GM23248 (cell line): ENCODE results near the gene CTDNEP1. TPM values are rescaled to one million over a fixed set of nuclear protein-coding genes. Genes with fewer than 3 reads are reported as not detected.
A peak's percentile ranks its signal among the peaks of the same experiment; 100 is the strongest.

Experiments
- DNase-seq: peaks from one replicate; pipeline ENCODE4 v3.0.0-alpha.2; 2015
- H2AFZ ChIP-seq: fragments of 200-600 bp; sonication (generic); 2 replicates; pipeline ENCODE4 v1.6.1; 2016; ENCODE audit warnings: antibody characterized with exemption
- H3F3A ChIP-seq: fragments of 200-600 bp; sonication (generic); 2 replicates; pipeline ENCODE4 v1.6.1; 2016; ENCODE audit warnings: mild to moderate bottlenecking, antibody characterized with exemption, mixed run types; ENCODE audit not compliant: insufficient read depth
- H3K27ac ChIP-seq: fragments of 200-600 bp; sonication (generic); 2 replicates; pipeline ENCODE4 v1.5.1; 2016; ENCODE audit warnings: mild to moderate bottlenecking
- H3K27me3 ChIP-seq: fragments of 200-600 bp; sonication (generic); replicated peaks from 2 replicates; pipeline ENCODE4 v1.6.1; 2016; ENCODE audit warnings: mild to moderate bottlenecking; ENCODE audit not compliant: insufficient read depth
- H3K36me3 ChIP-seq: fragments of 200-600 bp; sonication (generic); 2 replicates; pipeline ENCODE4 v1.6.1; 2016; ENCODE audit warnings: low read depth, mild to moderate bottlenecking
- H3K4me1 ChIP-seq: fragments of 200-600 bp; sonication (generic); 2 replicates; pipeline ENCODE4 v1.6.1; 2016; ENCODE audit warnings: mild to moderate bottlenecking; ENCODE audit not compliant: insufficient read depth
- H3K4me2 ChIP-seq: fragments of 200-600 bp; sonication (generic); one replicate; pipeline ENCODE4 v1.6.1; 2016; ENCODE audit warnings: mild to moderate bottlenecking; ENCODE audit not compliant: unreplicated experiment
- H3K4me3 ChIP-seq: fragments of 200-600 bp; sonication (generic); 2 replicates; pipeline ENCODE4 v1.5.1; 2016; ENCODE audit warnings: mild to moderate bottlenecking
- H3K79me2 ChIP-seq: fragments of 200-600 bp; sonication (generic); 2 replicates; pipeline ENCODE4 v1.6.1; 2016; ENCODE audit warnings: mild to moderate bottlenecking; ENCODE audit not compliant: insufficient read depth
- H3K9ac ChIP-seq: fragments of 200-600 bp; sonication (generic); 2 replicates; pipeline ENCODE4 v1.6.1; 2016; ENCODE audit warnings: mild to moderate bottlenecking
- H3K9me2 ChIP-seq: fragments of 200-600 bp; sonication (generic); 2 replicates; pipeline ENCODE4 v1.6.1; 2016; ENCODE audit warnings: mixed run types, mild to moderate bottlenecking, moderate library complexity; ENCODE audit not compliant: insufficient read depth
- H3K9me3 ChIP-seq: fragments of 200-600 bp; sonication (generic); one replicate; pipeline ENCODE4 v1.6.1; 2017; ENCODE audit warnings: low read depth
- H4K20me1 ChIP-seq: fragments of 200-600 bp; sonication (generic); 2 replicates; pipeline ENCODE4 v1.6.0; 2016; ENCODE audit not compliant: insufficient read depth
- EZH2 ChIP-seq: fragments of 200-600 bp; sonication (generic); IDR thresholded peaks from 2 replicates; pipeline ENCODE4 v1.6.1; 2018; ENCODE audit warnings: antibody characterized with exemption, mild to moderate bottlenecking; ENCODE audit not compliant: insufficient read depth, poor library complexity, severe bottlenecking
- EZH2phosphoT487 ChIP-seq: fragments of 200-600 bp; sonication (generic); IDR thresholded peaks from 2 replicates; pipeline ENCODE4 v1.6.1; 2018; ENCODE audit warnings: antibody characterized with exemption, moderate library complexity, mild to moderate bottlenecking, low read depth; ENCODE audit not compliant: insufficient read depth
- WGBS, 2 experiments: methylation state at CpG; one replicate each; pipeline ENCODE4 v1.1.6; 2015 to 2017; ENCODE audit warnings: low lambda C conversion rate in 2 of 2, low coverage in 1 of 2; ENCODE audit errors: missing lambda C conversion rate in 2 of 2; 5-methylcytosine and 5-hydroxymethylcytosine counted together
- in situ Hi-C: fragments of 300-500 bp; cut with MboI; formaldehyde crosslinking; loops from 2 replicates; pipeline ENCODE4 v1.15.0; 2020
- polyA plus RNA-seq: library from polyadenylated mRNA; unstranded; fragments of >200 nt; fragmentation: Nextera tagmentation; extraction: Ambion mirVana; gene quantifications from 2 replicates; pipeline ENCODE4 v1.2.1, GENCODE V29; 2016
- total RNA-seq: library from RNA; depleted of rRNA; stranded (reverse); fragments of >200 nt; shearing (Covaris generic); gene quantifications from 2 replicates; pipeline ENCODE4 v1.2.3, GENCODE V29; 2014

Gene CTDNEP1
- total and polyA plus RNA-seq, 2 experiments from 2014 or later = 30.0 to 38.9 TPM

- Histone ChIP-seq H3F3A (peaks cover 14% of the 10 kb centered on the region), H4K20me1 (no peaks in the 10 kb centered on the region), H3K9me3 (no peaks in the 10 kb centered on the region), H3K4me3 (no peak overlapping the region), H2AFZ (no peak overlapping the region), H3K79me2 (peaks cover 30% of the 10 kb centered on the region), H3K27ac (no peak overlapping the region), H3K9ac (no peak overlapping the region), H3K36me3 (peaks cover 29% of the 10 kb centered on the region), H3K27me3 (no peaks in the 10 kb centered on the region), H3K4me2 (no peak overlapping the region), H3K9me2 (no peaks in the 10 kb centered on the region), H3K4me1 (peaks cover 14% of the 10 kb centered on the region)
- in situ Hi-C loops = no loop called here
- 90 to 94% methylated on average over 8 of the region's 8 CpGs for WGBS, 2 experiments
- DNase-seq = no peak
- TF ChIP-seq EZH2phosphoT487 (no peak), EZH2 (no peak)
Observed at GRCh38 chr17:7256766-7257456, 5.4 kb upstream of the CTDNEP1 start.

GRCh38 chr17:7254511-7254910 is 3.0 kb upstream of the CTDNEP1 start:
- Histone ChIP-seq H3K27me3 (no peaks in the 10 kb centered on the region), H3K9ac (no peak overlapping the region), H4K20me1 (no peaks in the 10 kb centered on the region), H3K4me1 (peaks cover 20% of the 10 kb centered on the region), H3K9me3 (no peaks in the 10 kb centered on the region), H3F3A (peaks cover 14% of the 10 kb centered on the region), H3K4me2 (no peak overlapping the region), H3K79me2 (peaks cover 49% of the 10 kb centered on the region), H3K4me3 (no peak overlapping the region), H3K9me2 (no peaks in the 10 kb centered on the region), H3K36me3 (peaks cover 29% of the 10 kb centered on the region), H3K27ac (no peak overlapping the region), H2AFZ (no peak overlapping the region)
- no peak for TF ChIP-seq EZH2
- no peak for TF ChIP-seq EZH2phosphoT487
- no peak for DNase-seq
- in situ Hi-C loops = no loop called here
- WGBS, 2 experiments = 84 to 88% methylated on average over 4 of the region's 4 CpGs

GRCh38 chr17:7253082-7253481 is 1.5 kb upstream of the CTDNEP1 start:
- WGBS, 2 experiments = 80 to 81% methylated on average over 5 of the region's 5 CpGs
- Histone ChIP-seq H3K9ac (peak overlapping the region; percentile 96), H3F3A (peaks cover 4% of the 10 kb centered on the region; the same call in 1 of the 2 replicates), H2AFZ (peak overlapping the region; percentile 89), H3K9me3 (no peaks in the 10 kb centered on the region), H3K36me3 (peaks cover 22% of the 10 kb centered on the region), H3K4me1 (peaks cover 13% of the 10 kb centered on the region), H3K79me2 (peaks cover 63% of the 10 kb centered on the region), H4K20me1 (no peaks in the 10 kb centered on the region), H3K4me2 (peak overlapping the region; percentile 94), H3K27me3 (no peaks in the 10 kb centered on the region), H3K27ac (peak overlapping the region; percentile 99), H3K4me3 (peak overlapping the region; percentile 97), H3K9me2 (no peaks in the 10 kb centered on the region)
- in situ Hi-C loops = no loop called here
- DNase-seq = no peak
- no peak for TF ChIP-seq EZH2phosphoT487

GRCh38 chr17:7252176-7253043 is 876 bp upstream of the CTDNEP1 start, which contains the start of gene ELP5:
Gene ELP5 (plus strand): TSS chr17:7252215. CDS start chr17:7252551, 336 bp downstream.
- peak within 1 kb of the TSS; percentile 89 for H2AFZ ChIP-seq
- peak within 1 kb of the TSS; percentile 97 for H3K4me3 ChIP-seq
- peaks cover 13% of the 10 kb centered on the region for H3K4me1 ChIP-seq
- H3K9me2 ChIP-seq = no peaks in the 10 kb centered on the region
- no peaks in the 10 kb centered on the region for H4K20me1 ChIP-seq
- peak; percentile 95 for DNase-seq
- peak within 1 kb of the TSS; percentile 96 for H3K9ac ChIP-seq
- H3K9me3 ChIP-seq = no peaks in the 10 kb centered on the region
- WGBS, 2 experiments = 3 to 4% methylated on average over 48 to 55 of the region's 55 CpGs
- peaks cover 4% of the 10 kb centered on the region; the same call in 1 of the 2 replicates for H3F3A ChIP-seq
- in situ Hi-C loops = no loop called here
- TF ChIP-seq EZH2phosphoT487 = no peak
- no peak for TF ChIP-seq EZH2
- peak within 1 kb of the TSS; percentile 94 for H3K4me2 ChIP-seq
- H3K27me3 ChIP-seq = no peaks in the 10 kb centered on the region
- peaks cover 70% of the 10 kb centered on the region for H3K79me2 ChIP-seq
- peak within 1 kb of the TSS; percentile 99 for H3K27ac ChIP-seq
- peaks cover 22% of the 10 kb centered on the region for H3K36me3 ChIP-seq
